Measurements from ENCODE around the gene CIBAR2.

The CIBAR2 gene

GRCh38 chr16:85074225-85074914 is 37.9 kb downstream of the CIBAR2 start:
- WGBS (ENCODE audit: insufficient coverage, insufficient read length): 100% methylated on average over 1 of the region's 6 CpGs
- no peak for DNase-seq (ENCODE audit: low read depth, low spot score)
- no peaks in the 10 kb centered on the region for H3K9me3 ChIP-seq (ENCODE audit: control insufficient read depth, insufficient read depth, low read length)
- no peaks in the 10 kb centered on the region for H3K27me3 ChIP-seq (ENCODE audit: control insufficient read depth, insufficient read depth, low read length)
- no peak overlapping the region for H3K4me3 ChIP-seq (ENCODE audit: low read length)
- H3K27ac ChIP-seq (ENCODE audit: low read length): no peak overlapping the region
- no peaks in the 10 kb centered on the region for H3K4me1 ChIP-seq (ENCODE audit: control insufficient read depth, insufficient read depth, low read length)
- H3K36me3 ChIP-seq (ENCODE audit: control insufficient read depth, insufficient read depth, low read length): no peaks in the 10 kb centered on the region

GRCh38 chr16:85072947-85073346 is 39.3 kb downstream of the CIBAR2 start:
- Histone ChIP-seq H3K4me3 (ENCODE audit: low read length) (no peak overlapping the region), H3K9me3 (ENCODE audit: control insufficient read depth, insufficient read depth, low read length) (no peaks in the 10 kb centered on the region), H3K36me3 (ENCODE audit: control insufficient read depth, insufficient read depth, low read length) (no peaks in the 10 kb centered on the region), H3K27ac (ENCODE audit: low read length) (no peak overlapping the region), H3K27me3 (ENCODE audit: control insufficient read depth, insufficient read depth, low read length) (no peaks in the 10 kb centered on the region), H3K4me1 (ENCODE audit: control insufficient read depth, insufficient read depth, low read length) (no peaks in the 10 kb centered on the region)
- no peak for DNase-seq (ENCODE audit: low read depth, low spot score)
- whole genome bisulfite sequencing (ENCODE audit: insufficient coverage, insufficient read length): no CpG with 5 or more reads among the region's 13 CpGs

- DNase-seq (ENCODE audit: low read depth, low spot score): no peak
- no CpG with 5 or more reads among the region's 8 CpGs for WGBS (ENCODE audit: insufficient coverage, insufficient read length)
- no peaks in the 10 kb centered on the region for H3K9me3 ChIP-seq (ENCODE audit: control insufficient read depth, insufficient read depth, low read length)
- no peaks in the 10 kb centered on the region for H3K4me1 ChIP-seq (ENCODE audit: control insufficient read depth, insufficient read depth, low read length)
- H3K27me3 ChIP-seq (ENCODE audit: control insufficient read depth, insufficient read depth, low read length): no peaks in the 10 kb centered on the region
- no peaks in the 10 kb centered on the region; the same call in 1 of the 2 replicates for H3K36me3 ChIP-seq (ENCODE audit: control insufficient read depth, insufficient read depth, low read length)
- H3K4me3 ChIP-seq (ENCODE audit: low read length): no peak overlapping the region
- no peak overlapping the region for H3K27ac ChIP-seq (ENCODE audit: low read length)
Observed at GRCh38 chr16:85072076-85072860, 40.0 kb downstream of the CIBAR2 start.

GRCh38 chr16:85069171-85069570 is 43.1 kb downstream of the CIBAR2 start:
- WGBS (ENCODE audit: insufficient coverage, insufficient read length): no CpG with 5 or more reads among the region's 7 CpGs

GRCh38 chr16:85068746-85069145 is 43.5 kb downstream of the CIBAR2 start:
- Histone ChIP-seq H3K4me1 (ENCODE audit: control insufficient read depth, insufficient read depth, low read length) (no peaks in the 10 kb centered on the region), H3K36me3 (ENCODE audit: control insufficient read depth, insufficient read depth, low read length) (no peaks in the 10 kb centered on the region; the same call in 1 of the 2 replicates), H3K9me3 (ENCODE audit: control insufficient read depth, insufficient read depth, low read length) (no peaks in the 10 kb centered on the region), H3K27ac (ENCODE audit: low read length) (no peak overlapping the region), H3K27me3 (ENCODE audit: control insufficient read depth, insufficient read depth, low read length) (no peaks in the 10 kb centered on the region), H3K4me3 (ENCODE audit: low read length) (no peak overlapping the region)
- DNase-seq (ENCODE audit: low read depth, low spot score): no peak
- no CpG with 5 or more reads among the region's 8 CpGs for WGBS (ENCODE audit: insufficient coverage, insufficient read length)

More at GRCh38 chr16:85069171-85069570, 43.1 kb downstream of the CIBAR2 start:
- H3K36me3 ChIP-seq (ENCODE audit: control insufficient read depth, insufficient read depth, low read length): no peaks in the 10 kb centered on the region; the same call in 1 of the 2 replicates
- H3K9me3 ChIP-seq (ENCODE audit: control insufficient read depth, insufficient read depth, low read length): no peaks in the 10 kb centered on the region
- no peak overlapping the region for H3K27ac ChIP-seq (ENCODE audit: low read length)
- no peaks in the 10 kb centered on the region for H3K27me3 ChIP-seq (ENCODE audit: control insufficient read depth, insufficient read depth, low read length)
- no peak for DNase-seq (ENCODE audit: low read depth, low spot score)
- H3K4me1 ChIP-seq (ENCODE audit: control insufficient read depth, insufficient read depth, low read length): no peaks in the 10 kb centered on the region
- no peak overlapping the region for H3K4me3 ChIP-seq (ENCODE audit: low read length)

- DNase-seq (ENCODE audit: low read depth, low spot score): no peak
- Histone ChIP-seq H3K9me3 (ENCODE audit: control insufficient read depth, insufficient read depth, low read length) (no peaks in the 10 kb centered on the region), H3K27me3 (ENCODE audit: control insufficient read depth, insufficient read depth, low read length) (no peaks in the 10 kb centered on the region), H3K36me3 (ENCODE audit: control insufficient read depth, insufficient read depth, low read length) (no peaks in the 10 kb centered on the region; the same call in 1 of the 2 replicates), H3K27ac (ENCODE audit: low read length) (no peak overlapping the region), H3K4me1 (ENCODE audit: control insufficient read depth, insufficient read depth, low read length) (peaks cover 3% of the 10 kb centered on the region; the same call in 1 of the 2 replicates), H3K4me3 (ENCODE audit: low read length) (no peak overlapping the region)
- no CpG with 5 or more reads among the region's 8 CpGs for WGBS (ENCODE audit: insufficient coverage, insufficient read length)
Observed at GRCh38 chr16:85067426-85067825, 44.8 kb downstream of the CIBAR2 start.

GRCh38 chr16:85067024-85067423 is 45.2 kb downstream of the CIBAR2 start:
- no peak overlapping the region for H3K4me3 ChIP-seq (ENCODE audit: low read length)
- no peak overlapping the region for H3K27ac ChIP-seq (ENCODE audit: low read length)
- H3K4me1 ChIP-seq (ENCODE audit: control insufficient read depth, insufficient read depth, low read length): peaks cover 3% of the 10 kb centered on the region; the same call in 1 of the 2 replicates
- no peak for DNase-seq (ENCODE audit: low read depth, low spot score)
- H3K36me3 ChIP-seq (ENCODE audit: control insufficient read depth, insufficient read depth, low read length): no peaks in the 10 kb centered on the region; the same call in 1 of the 2 replicates
- no peaks in the 10 kb centered on the region for H3K9me3 ChIP-seq (ENCODE audit: control insufficient read depth, insufficient read depth, low read length)
- WGBS (ENCODE audit: insufficient coverage, insufficient read length): no CpG with 5 or more reads among the region's 18 CpGs
- no peaks in the 10 kb centered on the region for H3K27me3 ChIP-seq (ENCODE audit: control insufficient read depth, insufficient read depth, low read length)

GRCh38 chr16:85066346-85066885 is 45.9 kb downstream of the CIBAR2 start:
- Histone ChIP-seq H3K4me3 (ENCODE audit: low read length) (no peak overlapping the region), H3K27ac (ENCODE audit: low read length) (no peak overlapping the region), H3K27me3 (ENCODE audit: control insufficient read depth, insufficient read depth, low read length) (no peaks in the 10 kb centered on the region), H3K36me3 (ENCODE audit: control insufficient read depth, insufficient read depth, low read length) (no peaks in the 10 kb centered on the region; the same call in 1 of the 2 replicates), H3K4me1 (ENCODE audit: control insufficient read depth, insufficient read depth, low read length) (peaks cover 3% of the 10 kb centered on the region; the same call in 1 of the 2 replicates), H3K9me3 (ENCODE audit: control insufficient read depth, insufficient read depth, low read length) (no peaks in the 10 kb centered on the region)
- WGBS (ENCODE audit: insufficient coverage, insufficient read length): no CpG with 5 or more reads among the region's 12 CpGs
- DNase-seq (ENCODE audit: low read depth, low spot score): no peak

- no peak for DNase-seq (ENCODE audit: low read depth, low spot score)
- H3K36me3 ChIP-seq (ENCODE audit: control insufficient read depth, insufficient read depth, low read length): no peaks in the 10 kb centered on the region; the same call in 1 of the 2 replicates
- peaks cover 3% of the 10 kb centered on the region; the same call in 1 of the 2 replicates for H3K4me1 ChIP-seq (ENCODE audit: control insufficient read depth, insufficient read depth, low read length)
- H3K9me3 ChIP-seq (ENCODE audit: control insufficient read depth, insufficient read depth, low read length): no peaks in the 10 kb centered on the region
- H3K27me3 ChIP-seq (ENCODE audit: control insufficient read depth, insufficient read depth, low read length): no peaks in the 10 kb centered on the region
- no peak overlapping the region for H3K27ac ChIP-seq (ENCODE audit: low read length)
- WGBS (ENCODE audit: insufficient coverage, insufficient read length): no CpG with 5 or more reads among the region's 13 CpGs
- no peak overlapping the region for H3K4me3 ChIP-seq (ENCODE audit: low read length)
Observed at GRCh38 chr16:85065099-85065498, 47.2 kb downstream of the CIBAR2 start.

GRCh38 chr16:85064186-85064585 is 48.1 kb downstream of the CIBAR2 start:
- no peak for DNase-seq (ENCODE audit: low read depth, low spot score)
- Histone ChIP-seq H3K4me3 (ENCODE audit: low read length) (no peak overlapping the region), H3K9me3 (ENCODE audit: control insufficient read depth, insufficient read depth, low read length) (no peaks in the 10 kb centered on the region), H3K4me1 (ENCODE audit: control insufficient read depth, insufficient read depth, low read length) (peaks cover 3% of the 10 kb centered on the region; the same call in 1 of the 2 replicates), H3K27ac (ENCODE audit: low read length) (no peak overlapping the region), H3K36me3 (ENCODE audit: control insufficient read depth, insufficient read depth, low read length) (no peaks in the 10 kb centered on the region; the same call in 1 of the 2 replicates), H3K27me3 (ENCODE audit: control insufficient read depth, insufficient read depth, low read length) (no peaks in the 10 kb centered on the region)
- no CpG with 5 or more reads among the region's 6 CpGs for WGBS (ENCODE audit: insufficient coverage, insufficient read length)

All from iPS DF 6.9 (cell line).